ENCODE measurements around the gene DNM2. TPM values are rescaled to one million over a fixed set of nuclear protein-coding genes. Genes with fewer than 3 reads are reported as not detected.
A peak's percentile ranks its signal among the peaks of the same experiment; 100 is the strongest.
"Not testable (repeated sequence)": the region's sequence is repeated elsewhere in the genome, so short reads cannot be mapped to it uniquely, and the experiment has no call there.

The DNM2 gene
- total and polyA plus RNA-seq, 2 of the 13 experiments (the other 11 are each of a cell fraction or from before 2014, with no cell fraction given), result 41.7 to 59.8 TPM

DNA sequence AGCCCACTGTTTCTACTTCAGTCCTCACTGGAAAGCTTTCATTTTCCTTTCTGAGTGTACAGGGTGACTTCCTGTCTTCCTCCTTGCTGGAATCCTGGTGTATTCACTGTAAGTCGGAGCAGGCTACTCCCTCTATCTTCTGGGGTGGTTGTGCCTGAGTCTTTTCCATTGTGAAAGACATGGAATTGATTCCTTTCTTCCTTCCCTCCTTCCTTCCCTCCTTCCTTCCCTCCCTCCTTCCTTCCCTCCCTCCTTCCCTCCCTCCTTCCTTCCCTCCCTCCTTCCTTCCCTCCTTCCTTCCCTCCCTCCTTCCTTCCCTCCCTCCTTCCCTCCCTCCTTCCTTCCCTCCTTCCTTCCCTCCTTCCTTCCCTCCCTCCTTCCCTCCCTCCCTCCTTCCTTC lies 40.2 kb downstream of the DNM2 start:
- POLR2A ChIA-PET; ATAC-seq; DNase-seq (ENCODE audit: low spot score); H3K9ac ChIP-seq (ENCODE audit: insufficient read depth, low read depth, low read length); CTCF ChIA-PET (ENCODE audit: low intra/inter-chr PET ratio, low total read pairs); BruUV-seq (replicated peaks); H3K27ac ChIP-seq (ENCODE audit: extremely low read length, insufficient read depth, low read length); H3K9me3 ChIP-seq (ENCODE audit: low read length); H3K27me3 ChIP-seq (ENCODE audit: control insufficient read depth in 1 of 2, insufficient read depth in 2 of 2, low read length in 2 of 2); H3K4me2 ChIP-seq (ENCODE audit: low read depth, low read length); H2AFZ ChIP-seq (ENCODE audit: low read length); in situ Hi-C loops (cut with HindIII; ENCODE audit: extremely low pct_ligation_motif_present, low pct_unique_long_range_greater_than_20kb); FAIRE-seq; intact Hi-C loops (cut with micrococcal nuclease; ENCODE audit: unreplicated experiment); H3K4me3 ChIP-seq (replicated peaks in 1 of 3; ENCODE audit: insufficient read depth in 1 of 3, low read depth in 2 of 3, low read length in 3 of 3); H4K20me1 ChIP-seq (ENCODE audit: insufficient read depth, low read length): not testable (repeated sequence)
- H3K36me3 ChIP-seq (replicated peaks in 1 of 2; ENCODE audit: control insufficient read depth in 1 of 2, insufficient read depth in 2 of 2, low read length in 2 of 2), result peaks cover 7 to 13% of the 10 kb centered on the region in 2 experiments; a peak in 3 of 5 replicates
- H3K4me1 ChIP-seq (ENCODE audit: insufficient read depth, low read length), result peaks cover 27% of the 10 kb centered on the region
- 88% methylated on average over 1 of the region's 1 CpG for WGBS (ENCODE audit: low lambda C conversion rate)
- TF ChIP-seq HNRNPK (IDR thresholded peaks at IDR 0.05; ENCODE audit: low read depth, low read length, poor library complexity, severe bottlenecking) (peak; percentile 86), PCBP1 (IDR thresholded peaks at IDR 0.05; ENCODE audit: borderline replicate concordance, low read depth, low read length) (peak; percentile 91)
- H3K79me2 ChIP-seq (ENCODE audit: insufficient read depth, low read length), result peaks cover 27% of the 10 kb centered on the region

DNA sequence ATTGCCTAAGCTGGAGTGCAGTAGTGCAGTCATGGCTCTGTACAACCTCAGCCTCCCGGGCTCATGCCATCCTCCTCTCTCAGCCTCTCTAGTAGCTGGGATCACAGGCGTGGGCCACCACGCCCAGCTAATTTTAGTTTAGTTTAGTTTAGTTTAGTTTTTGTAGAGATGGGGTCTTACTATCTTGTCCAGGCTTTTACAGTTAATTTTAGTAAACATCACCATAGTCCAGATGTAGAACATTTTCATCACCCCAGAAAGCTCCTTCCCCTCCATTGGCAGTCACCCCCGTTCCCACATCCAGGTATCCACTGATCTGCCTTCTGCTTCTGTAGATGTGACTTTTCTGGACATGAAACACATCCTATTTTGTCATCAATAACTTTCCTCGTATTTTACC lies 41.1 kb downstream of the DNM2 start:
- Histone ChIP-seq H3K27ac (ENCODE audit: extremely low read length, insufficient read depth, low read length) (no peak overlapping the region), H3K9me3 (ENCODE audit: low read length) (no peaks in the 10 kb centered on the region), H3K27me3 (ENCODE audit: control insufficient read depth in 1 of 2, insufficient read depth in 2 of 2, low read length in 2 of 2) (no peaks in the 10 kb centered on the region), H3K9ac (ENCODE audit: insufficient read depth, low read depth, low read length) (no peak overlapping the region), H3K4me1 (ENCODE audit: insufficient read depth, low read length) (peaks cover 34% of the 10 kb centered on the region), H3K36me3 (replicated peaks in 1 of 2; ENCODE audit: control insufficient read depth in 1 of 2, insufficient read depth in 2 of 2, low read length in 2 of 2) (peaks cover 7 to 13% of the 10 kb centered on the region in 2 experiments; a peak in 3 of 5 replicates), H3K4me2 (ENCODE audit: low read depth, low read length) (no peak overlapping the region), H3K79me2 (ENCODE audit: insufficient read depth, low read length) (peaks cover 22% of the 10 kb centered on the region), H4K20me1 (ENCODE audit: insufficient read depth, low read length) (no peaks in the 10 kb centered on the region), H3K4me3 (replicated peaks in 1 of 3; ENCODE audit: insufficient read depth in 1 of 3, low read depth in 2 of 3, low read length in 3 of 3) (no peak overlapping the region), H2AFZ (ENCODE audit: low read length) (no peak overlapping the region)
- intact Hi-C loops (cut with micrococcal nuclease; ENCODE audit: unreplicated experiment) (no loop called here), in situ Hi-C loops (cut with HindIII; ENCODE audit: extremely low pct_ligation_motif_present, low pct_unique_long_range_greater_than_20kb) (no loop called here)
- TF ChIP-seq ZNF121 (CRISPR knock-in tag; IDR thresholded peaks at IDR 0.05), result 0 out of 2 replicates have a peak, but pooled peaks have one; percentile 9
- TF ChIP-seq ZMYM2 (CRISPR knock-in tag; IDR thresholded peaks at IDR 0.05), result no peak
- TF ChIP-seq RBFOX2 (IDR thresholded peaks at IDR 0.05; ENCODE audit: low read depth, low read length), result no peak
- TF ChIP-seq NFKBIZ (CRISPR knock-in tag; IDR thresholded peaks at IDR 0.05), result no peak
- 95% methylated on average over 5 of the region's 5 CpGs for WGBS (ENCODE audit: low lambda C conversion rate)
- ATAC-seq (no peak), DNase-seq (ENCODE audit: low spot score) (no peak), FAIRE-seq (no peak)
- no TSS peak for BruUV-seq (replicated peaks)
- ChIA-PET POLR2A (no interaction called here), CTCF (ENCODE audit: low intra/inter-chr PET ratio, low total read pairs) (no interaction called here)

All from HepG2 (cell line).